NCI-H2227 (cell line): Measurements from ENCODE around the gene METTL3.
"Not testable (repeated sequence)": the region's sequence is repeated elsewhere in the genome, so short reads cannot be mapped to it uniquely, and the experiment has no call there.

Experiments used
- DNase-seq: peaks from one replicate; lab custom pipeline; 2025; ENCODE audit not compliant: unreplicated experiment; lab: John Stamatoyannopoulos, UW

METTL3 gene

GRCh38 chr14:21510735-21511657 is at the start of gene METTL3:
Gene METTL3, minus strand, starts transcription at chr14:21511340. Its CDS starts 117 bp downstream, at chr14:21511223.
- DNase-seq, result peak; percentile 97

DNA sequence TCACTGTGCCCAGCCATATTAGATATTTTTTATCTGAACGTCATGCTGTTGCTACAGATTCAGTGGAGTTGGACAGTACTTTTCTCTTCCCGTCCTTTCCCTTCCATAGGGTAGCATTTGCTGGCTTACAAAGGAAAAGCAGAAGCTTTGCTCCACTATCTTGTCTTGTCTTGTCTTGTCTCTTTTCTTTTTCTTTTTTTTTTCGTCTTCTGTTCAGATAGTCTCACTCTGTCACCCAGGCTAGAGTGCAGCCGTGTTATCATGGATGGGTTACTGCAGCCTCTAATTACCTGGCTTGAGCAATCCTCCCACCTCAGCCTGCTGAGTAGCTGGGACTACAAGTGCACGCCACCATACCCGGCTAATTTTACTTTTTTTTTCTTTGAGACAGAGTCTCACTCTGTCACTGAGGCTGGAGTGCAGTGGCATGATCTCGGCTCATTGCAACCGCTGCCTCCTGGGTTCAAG is 47.6 kb upstream of the METTL3 start:
- no peak for DNase-seq

GRCh38 chr14:21557084-21557901 is 46.2 kb upstream of the METTL3 start:
- DNase-seq, result peak; percentile 90

DNA sequence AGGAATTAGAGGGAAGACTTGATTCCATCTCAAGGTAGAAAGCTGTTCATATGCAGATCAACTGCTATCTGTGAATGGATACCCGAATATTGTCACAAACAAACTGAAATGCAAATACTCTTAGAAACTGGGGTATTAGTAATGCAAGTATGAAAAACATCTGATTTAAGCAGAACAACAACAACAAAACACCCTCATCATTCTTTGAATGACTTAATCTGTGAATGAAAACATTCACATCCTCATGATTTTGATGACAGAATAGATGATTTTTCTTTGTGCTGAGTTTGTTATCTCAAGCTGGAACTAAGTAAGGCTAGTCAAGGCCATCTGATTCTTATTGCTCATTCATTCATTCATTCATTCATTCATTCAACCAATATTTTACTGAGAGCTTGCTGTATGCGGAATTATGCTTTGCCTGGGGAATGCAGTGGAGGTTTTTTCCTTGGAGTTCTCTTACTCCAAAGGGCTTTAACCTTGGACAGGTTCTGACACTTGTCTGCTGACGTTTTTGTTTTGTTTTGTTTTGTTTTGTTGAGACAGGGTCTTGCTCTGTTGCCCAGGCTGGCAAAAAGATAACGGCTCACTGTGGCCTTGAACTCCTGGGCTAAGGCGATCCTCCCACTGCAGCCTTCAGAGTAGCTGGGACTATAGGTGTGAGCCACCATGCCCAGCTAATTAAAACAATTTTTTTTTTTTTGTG is 45.4 kb upstream of the METTL3 start:
- no peak for DNase-seq

DNA sequence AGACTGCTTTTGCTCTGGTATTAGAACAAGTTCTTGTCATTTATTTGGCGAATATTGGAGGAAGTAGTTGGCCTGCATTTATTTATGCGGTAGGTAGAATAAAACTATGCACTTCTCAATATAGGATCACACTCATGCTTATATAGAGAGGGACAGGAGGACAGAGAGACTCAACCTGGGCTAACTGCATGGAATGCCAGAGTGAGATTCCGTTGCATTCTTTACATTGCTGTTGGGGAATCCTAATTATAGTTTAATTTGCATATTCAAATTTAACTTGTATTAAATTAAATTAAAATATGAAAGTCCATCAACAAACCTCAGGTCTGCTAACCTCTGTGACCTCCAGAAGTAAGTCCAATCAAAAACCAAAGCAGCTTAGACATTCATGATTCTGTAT is 42.1 kb upstream of the METTL3 start:
- DNase-seq, result no peak

DNA sequence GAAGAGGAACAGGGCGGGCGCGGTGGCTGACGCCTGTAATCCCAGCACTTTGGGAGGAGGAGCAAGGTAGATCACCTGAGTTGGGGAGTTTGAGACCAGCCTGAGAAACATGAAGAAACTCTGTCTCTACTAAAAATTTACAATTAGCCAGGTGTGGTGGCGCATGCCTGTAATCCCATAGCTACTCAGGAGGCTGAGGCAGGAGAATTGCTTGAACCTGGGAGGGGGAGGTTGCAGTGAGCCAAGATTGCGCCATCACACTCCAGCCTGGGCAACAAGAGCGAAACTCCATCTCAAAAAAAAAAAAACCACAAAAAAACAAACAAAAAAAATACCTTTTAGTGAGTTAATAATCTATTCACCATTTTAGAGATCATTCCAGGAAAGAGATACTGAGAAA is 33.4 kb upstream of the METTL3 start:
- DNase-seq, result not testable (repeated sequence)

- no peak for DNase-seq
Observed at GRCh38 chr14:21543963-21544362, 32.8 kb upstream of the METTL3 start.

GRCh38 chr14:21543521-21543960 is 32.4 kb upstream of the METTL3 start:
- peak; percentile 36 for DNase-seq

DNA sequence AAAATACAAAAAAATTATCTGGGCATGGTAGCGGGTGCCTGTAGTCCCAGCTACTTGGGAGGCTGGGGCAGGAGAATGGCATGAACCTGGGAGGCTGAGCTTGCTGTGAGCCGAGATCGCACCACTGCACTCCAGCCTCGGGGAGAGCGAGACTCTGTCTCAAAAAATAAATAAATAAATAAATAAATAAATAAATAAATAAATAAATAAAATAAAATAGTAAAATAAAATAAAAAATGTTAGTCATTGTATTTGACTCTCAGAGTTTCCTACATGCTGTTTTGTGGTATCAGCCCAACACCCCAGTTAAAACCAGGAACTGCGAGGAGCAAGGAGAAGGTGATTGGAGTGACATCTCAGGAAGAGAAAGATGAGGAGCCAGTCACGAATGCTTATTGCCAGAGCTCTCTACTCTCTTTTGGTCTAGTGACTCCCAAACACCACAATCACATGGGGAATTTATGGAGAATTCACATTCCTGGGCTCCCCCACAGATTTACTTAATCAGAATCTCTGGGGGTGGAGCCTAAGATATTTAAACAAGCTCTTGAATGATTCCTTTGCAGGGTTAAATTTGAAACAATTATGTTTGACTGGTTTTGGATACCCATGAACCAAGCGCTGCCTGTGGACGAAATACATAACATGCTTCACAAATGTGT is 30.4 kb upstream of the METTL3 start:
- DNase-seq, result no peak

- DNase-seq, result no peak
Observed at GRCh38 chr14:21539189-21539940, 28.2 kb upstream of the METTL3 start.

DNA sequence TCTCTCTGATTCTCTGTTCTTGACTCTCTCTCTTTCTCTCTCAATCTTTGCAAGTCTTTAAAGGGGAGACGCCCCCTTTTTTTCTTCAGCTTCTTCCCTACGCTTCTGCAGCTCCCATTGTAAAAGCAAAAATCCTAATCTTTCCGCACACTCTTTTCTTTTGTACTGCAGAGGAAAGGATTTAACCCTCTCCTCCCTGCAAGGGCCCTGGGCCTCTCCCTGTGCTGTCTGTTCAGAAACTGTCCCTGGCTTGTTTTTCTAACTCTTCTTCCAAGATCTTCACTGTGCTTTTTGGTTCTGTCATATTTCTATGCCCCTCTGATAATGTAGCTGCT is 25.9 kb upstream of the METTL3 start:
- no peak for DNase-seq

DNA sequence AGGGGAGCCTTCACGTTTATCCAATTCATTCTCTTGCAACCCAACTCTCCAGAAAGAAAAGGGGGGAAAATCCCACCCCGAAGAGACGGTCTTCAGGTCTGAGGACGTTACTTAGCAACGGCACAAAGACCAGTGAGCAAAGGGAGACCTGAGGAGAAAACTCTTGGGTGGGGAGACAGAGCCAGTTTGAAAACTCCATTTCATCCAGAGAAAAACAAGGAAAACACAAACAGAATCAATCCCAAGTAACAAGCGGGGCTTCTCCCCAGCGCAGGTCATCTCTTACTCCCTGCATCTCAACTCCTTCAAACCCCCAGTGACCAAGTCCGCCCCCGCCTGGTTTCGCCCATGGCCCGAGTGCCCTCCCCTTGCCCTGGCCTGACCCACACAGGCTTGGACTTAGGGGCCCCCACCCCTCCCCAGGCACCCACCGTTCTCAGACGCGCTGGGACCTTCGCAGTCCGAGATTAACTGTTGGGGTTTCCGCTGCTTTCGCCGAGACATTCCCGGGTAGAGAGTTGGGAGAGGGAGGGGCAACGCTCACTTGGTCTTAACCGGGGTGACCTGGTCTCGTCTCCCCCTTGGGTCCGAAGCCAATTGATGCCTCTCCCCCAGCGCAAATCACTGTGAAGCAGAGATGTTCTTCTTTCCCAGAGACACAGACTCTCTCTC is 25.4 kb upstream of the METTL3 start:
- DNase-seq, result no peak

- no peak for DNase-seq
Observed at GRCh38 chr14:21535545-21536417, 24.6 kb upstream of the METTL3 start.

GRCh38 chr14:21534576-21534975 is 23.4 kb upstream of the METTL3 start:
- no peak for DNase-seq

DNA sequence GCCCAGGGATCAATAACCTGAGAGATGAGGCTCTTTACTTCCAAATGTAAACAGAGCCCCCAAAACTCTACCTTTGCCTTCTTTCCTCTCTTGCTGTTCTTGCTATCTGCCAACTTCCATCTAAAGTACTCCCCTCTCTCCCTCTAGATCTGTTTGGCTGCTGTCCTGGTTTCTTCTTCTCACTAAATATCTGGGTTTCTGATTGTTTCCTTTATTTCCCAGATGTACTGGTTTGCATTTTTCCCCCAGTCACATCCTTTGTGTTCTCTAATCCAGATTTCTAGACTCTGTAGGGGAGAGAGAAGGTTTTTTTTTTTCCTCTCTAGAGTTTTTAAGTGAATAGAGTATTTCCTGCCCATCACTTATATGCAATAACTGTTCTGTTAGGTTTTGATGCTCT is 22.2 kb upstream of the METTL3 start:
- no peak for DNase-seq

GRCh38 chr14:21529515-21529914 is 18.4 kb upstream of the METTL3 start:
- DNase-seq, result no peak

DNA sequence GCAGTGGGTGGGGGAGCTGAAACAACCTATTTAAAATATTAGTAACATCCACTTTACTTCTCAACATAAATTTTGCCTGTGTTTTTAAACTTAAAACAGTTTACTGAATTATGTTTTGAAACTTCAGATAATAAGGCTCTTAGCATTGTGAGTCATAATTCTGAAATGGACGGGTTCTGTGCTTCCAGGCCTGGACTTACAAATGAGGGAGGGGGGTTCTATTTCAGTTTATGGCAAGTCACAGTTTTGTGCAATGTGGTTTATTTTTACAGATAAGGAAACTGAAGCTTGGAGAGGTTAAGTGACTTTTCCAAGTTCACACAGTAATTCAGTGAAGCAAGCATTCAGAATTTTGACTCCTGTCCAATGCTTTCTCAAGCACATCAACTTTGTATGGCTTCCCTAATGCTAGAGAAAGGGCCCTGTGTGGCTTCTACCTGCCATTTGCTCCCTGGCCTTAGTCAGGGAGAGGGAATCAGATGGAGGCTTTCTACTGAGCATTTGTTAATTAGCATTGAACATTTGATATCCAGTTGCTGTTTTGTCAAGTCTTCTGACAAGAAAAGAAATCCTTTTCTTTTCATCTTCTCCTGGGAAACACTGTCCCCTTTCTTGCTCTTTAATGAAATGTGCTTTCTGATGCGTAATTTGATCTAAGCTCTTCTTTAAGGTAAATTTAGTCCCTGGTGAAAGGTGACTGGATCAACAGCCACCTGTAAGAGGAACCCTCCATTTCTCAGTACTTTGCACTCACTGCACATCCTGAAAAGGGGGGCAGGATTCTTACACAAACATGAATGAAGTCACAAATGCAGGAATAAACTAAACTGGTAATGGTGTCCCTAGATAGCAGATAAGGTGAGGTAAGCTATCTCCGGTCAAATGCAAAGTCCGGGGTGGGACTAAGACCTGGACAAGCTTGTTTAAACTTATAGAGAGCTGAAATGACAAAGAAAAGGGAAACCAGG is 17.5 kb upstream of the METTL3 start:
- no peak for DNase-seq
